Astrocyte (in vitro differentiated cells and primary cell): ENCODE data around the gene STK38.

Source experiments
- CTCF ChIP-seq: IDR thresholded peaks from 2 replicates; pipeline ENCODE4 v1.5.1; 2011; ENCODE audit warnings: low read depth, mild to moderate bottlenecking, inconsistent platforms, low read length, moderate library complexity; ENCODE audit not compliant: insufficient read depth
- EZH2 ChIP-seq: IDR thresholded peaks from 2 replicates; pipeline ENCODE4 v1.6.1; 2012; ENCODE audit warnings: mild to moderate bottlenecking, low read length, inconsistent platforms; ENCODE audit not compliant: insufficient read depth

- no peak for TF ChIP-seq CTCF
- TF ChIP-seq EZH2, result no peak
Observed at GRCh38 chr6:36560822-36561221, 13.5 kb upstream of the STK38 start.
